Erythroblast (primary cell): ENCODE data around the gene RAD23B.

Experiments used
- GATA1 ChIP-seq: IDR thresholded peaks from 2 replicates; pipeline ENCODE4 v1.6.1; 2011; ENCODE audit warnings: low read depth, mild to moderate bottlenecking, control low read depth, low read length, moderate library complexity
- POLR2A ChIP-seq: IDR thresholded peaks from 2 replicates; pipeline ENCODE4 v1.6.1; 2011; ENCODE audit warnings: mild to moderate bottlenecking, low read length

DNA sequence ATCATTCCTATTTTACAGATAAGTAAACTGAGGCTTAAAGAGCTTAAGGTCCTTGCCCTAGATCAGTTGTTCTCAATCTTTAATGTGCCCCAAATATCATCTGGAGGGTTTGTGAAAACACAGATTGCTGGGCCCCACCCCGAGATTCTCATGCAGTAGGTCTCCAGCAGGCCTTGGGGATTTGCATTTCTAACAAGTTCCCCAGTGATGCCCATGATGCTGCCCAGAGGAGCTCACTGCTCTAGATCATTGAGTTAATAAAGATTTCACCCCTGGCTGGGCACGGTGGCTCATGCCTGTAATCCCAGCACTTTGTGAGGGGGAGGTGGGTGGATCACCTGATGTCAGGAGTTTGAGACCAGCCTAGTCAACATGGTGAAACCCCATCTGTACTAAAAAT lies 42.8 kb upstream of the RAD23B start:
- TF ChIP-seq POLR2A (no peak), GATA1 (no peak)
